SK-N-SH treated with all-trans-retinoic acid at 6 μM for 48 hours (cell line): ENCODE measurements around the gene SP140.

Source experiments
- ATAC-seq: fragments of 200-7000 bp; cut with Tn5 transposase; 3 replicates; pipeline ENCODE4 v1.9.1; 2020; ENCODE audit warnings: mild to moderate bottlenecking, moderate library complexity
- ARNTL ChIP-seq: fragments of 450-650 bp; formaldehyde crosslinking; IDR thresholded peaks from 2 replicates; pipeline ENCODE4 v1.5.0; 2020; ENCODE audit warnings: low read depth, mild to moderate bottlenecking, moderate library complexity, borderline replicate concordance
- BACH2 ChIP-seq: fragments of 250-450 bp; sonication (Bioruptor Pico); IDR thresholded peaks from 2 replicates; pipeline ENCODE4 v1.9.0; 2021; ENCODE audit warnings: mild to moderate bottlenecking, borderline replicate concordance
- CSDC2 ChIP-seq: fragments of 250-450 bp; sonication (Bioruptor Pico); IDR thresholded peaks from 2 replicates; pipeline ENCODE4 v1.5.0; 2020; ENCODE audit warnings: mild to moderate bottlenecking, moderate library complexity
- ESRRG ChIP-seq: fragments of 250-450 bp; sonication (Bioruptor Pico); IDR thresholded peaks from 2 replicates; pipeline ENCODE4 v1.6.1; 2021; ENCODE audit warnings: mild to moderate bottlenecking
- GLIS3 ChIP-seq: fragments of 250-450 bp; sonication (Bioruptor Pico); IDR thresholded peaks from 2 replicates; pipeline ENCODE4 v1.5.0; 2020; ENCODE audit warnings: mild to moderate bottlenecking, moderate library complexity
- ISL1 ChIP-seq: fragments of 250-450 bp; sonication (Bioruptor Pico); IDR thresholded peaks from 2 replicates; pipeline ENCODE4 v2.1.2; 2022; ENCODE audit warnings: mild to moderate bottlenecking, moderate library complexity
- PPARA ChIP-seq: fragments of 250-450 bp; sonication (Bioruptor Pico); IDR thresholded peaks from 2 replicates; pipeline ENCODE4 v1.5.0; 2020; ENCODE audit warnings: mild to moderate bottlenecking, borderline replicate concordance
- RARB ChIP-seq: fragments of 250-450 bp; sonication (Bioruptor Pico); IDR thresholded peaks from 2 replicates; pipeline ENCODE4 v1.8.0; 2021; ENCODE audit warnings: mild to moderate bottlenecking, moderate library complexity
- TCF4 ChIP-seq: fragments of 250-450 bp; sonication (Bioruptor Pico); IDR thresholded peaks from 2 replicates; pipeline ENCODE4 v1.8.0; 2021; ENCODE audit warnings: mild to moderate bottlenecking, moderate library complexity, borderline replicate concordance
- TOX ChIP-seq: fragments of 250-450 bp; sonication (Bioruptor Pico); IDR thresholded peaks from 2 replicates; pipeline ENCODE4 v1.8.0; 2021; ENCODE audit warnings: mild to moderate bottlenecking, moderate library complexity, borderline replicate concordance
- ZC3H10 ChIP-seq: fragments of 250-450 bp; sonication (Bioruptor Pico); IDR thresholded peaks from 2 replicates; pipeline ENCODE4 v1.5.1; 2021; ENCODE audit warnings: mild to moderate bottlenecking, moderate library complexity
- ZFP3 ChIP-seq: fragments of 250-450 bp; sonication (Bioruptor Pico); IDR thresholded peaks from 2 replicates; pipeline ENCODE4 v1.5.0; 2020; ENCODE audit warnings: mild to moderate bottlenecking, moderate library complexity
- ZFP30 ChIP-seq: fragments of 450-650 bp; formaldehyde crosslinking; IDR thresholded peaks from 2 replicates; pipeline ENCODE4 v1.5.0; 2022; ENCODE audit warnings: mild to moderate bottlenecking, moderate library complexity
- ZNF565 ChIP-seq: fragments of 450-650 bp; formaldehyde crosslinking; conservative IDR thresholded peaks from 2 replicates; pipeline ENCODE4 v1.5.0; 2020; ENCODE audit warnings: low read depth, mild to moderate bottlenecking, moderate library complexity
- ZNF70 ChIP-seq: fragments of 450-650 bp; formaldehyde crosslinking; IDR thresholded peaks from 2 replicates; pipeline ENCODE4 v1.5.0; 2020; ENCODE audit warnings: mild to moderate bottlenecking, moderate library complexity
- ZNF8 ChIP-seq: fragments of 450-650 bp; formaldehyde crosslinking; IDR thresholded peaks from 2 replicates; pipeline ENCODE4 v1.5.0; 2020; ENCODE audit warnings: mild to moderate bottlenecking, moderate library complexity
- TF ChIP-seq, protein P1 (sequence below): fragments of 250-450 bp; sonication (Bioruptor Pico); IDR thresholded peaks from 2 replicates; pipeline ENCODE4 v1.8.0; 2021; ENCODE audit warnings: low read depth, mild to moderate bottlenecking, moderate library complexity, borderline replicate concordance
- TF ChIP-seq, protein P2 (sequence below): fragments of 250-450 bp; sonication (Bioruptor Pico); IDR thresholded peaks from 2 replicates; pipeline ENCODE4 v1.5.1; 2021; ENCODE audit warnings: mild to moderate bottlenecking, moderate library complexity
- TF ChIP-seq, protein P3 (sequence below): fragments of 250-450 bp; sonication (Bioruptor Pico); IDR thresholded peaks from 2 replicates; pipeline ENCODE4 v1.5.1; 2020; ENCODE audit warnings: low read depth, mild to moderate bottlenecking, moderate library complexity
- TF ChIP-seq, protein P4 (sequence below): fragments of 250-450 bp; sonication (Bioruptor Pico); IDR thresholded peaks from 2 replicates; pipeline ENCODE4 v1.5.0; 2020; ENCODE audit warnings: mild to moderate bottlenecking, moderate library complexity

Gene SP140

DNA sequence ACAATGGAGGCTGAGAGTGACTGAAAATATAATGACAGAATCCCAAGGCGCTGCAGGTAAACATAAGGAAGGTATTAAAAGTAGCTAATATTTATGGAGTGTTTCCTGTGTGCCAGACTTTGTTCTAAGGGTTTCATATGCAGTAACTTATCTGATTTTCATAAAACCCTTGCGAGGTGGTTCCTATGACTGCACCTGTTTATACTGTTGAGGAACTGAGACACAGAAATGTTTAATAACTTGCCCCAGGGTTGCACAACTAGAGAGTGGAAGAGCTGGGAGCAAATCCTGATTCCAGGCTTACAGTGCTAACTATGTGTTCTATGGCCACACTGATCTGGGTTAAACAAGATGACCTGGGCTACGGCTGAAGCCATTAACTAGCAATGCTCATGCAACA is 8.1 kb upstream of the SP140 start:
- TF ChIP-seq ZC3H10 (CRISPR knock-in tag) (no peak), PPARA (no peak), ESRRG (CRISPR knock-in tag) (no peak), ISL1 (CRISPR knock-in tag) (no peak), GLIS3 (no peak), ZNF8 (CRISPR knock-in tag) (no peak), CSDC2 (CRISPR knock-in tag) (no peak), TOX (CRISPR knock-in tag) (no peak), RARB (no peak), ZNF565 (CRISPR knock-in tag) (no peak), ZFP3 (CRISPR knock-in tag) (no peak), ARNTL (no peak), ZFP30 (CRISPR knock-in tag) (no peak), ZNF70 (no peak), BACH2 (CRISPR knock-in tag) (no peak), TCF4 (CRISPR knock-in tag) (no peak)
- TF ChIP-seq, protein P1, sequence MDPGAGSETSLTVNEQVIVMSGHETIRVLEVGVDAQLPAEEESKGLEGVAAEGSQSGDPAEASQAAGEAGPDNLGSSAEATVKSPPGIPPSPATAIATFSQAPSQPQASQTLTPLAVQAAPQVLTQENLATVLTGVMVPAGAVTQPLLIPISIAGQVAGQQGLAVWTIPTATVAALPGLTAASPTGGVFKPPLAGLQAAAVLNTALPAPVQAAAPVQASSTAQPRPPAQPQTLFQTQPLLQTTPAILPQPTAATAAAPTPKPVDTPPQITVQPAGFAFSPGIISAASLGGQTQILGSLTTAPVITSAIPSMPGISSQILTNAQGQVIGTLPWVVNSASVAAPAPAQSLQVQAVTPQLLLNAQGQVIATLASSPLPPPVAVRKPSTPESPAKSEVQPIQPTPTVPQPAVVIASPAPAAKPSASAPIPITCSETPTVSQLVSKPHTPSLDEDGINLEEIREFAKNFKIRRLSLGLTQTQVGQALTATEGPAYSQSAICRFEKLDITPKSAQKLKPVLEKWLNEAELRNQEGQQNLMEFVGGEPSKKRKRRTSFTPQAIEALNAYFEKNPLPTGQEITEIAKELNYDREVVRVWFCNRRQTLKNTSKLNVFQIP (CRISPR knock-in tag), result no peak
- TF ChIP-seq, protein P2, sequence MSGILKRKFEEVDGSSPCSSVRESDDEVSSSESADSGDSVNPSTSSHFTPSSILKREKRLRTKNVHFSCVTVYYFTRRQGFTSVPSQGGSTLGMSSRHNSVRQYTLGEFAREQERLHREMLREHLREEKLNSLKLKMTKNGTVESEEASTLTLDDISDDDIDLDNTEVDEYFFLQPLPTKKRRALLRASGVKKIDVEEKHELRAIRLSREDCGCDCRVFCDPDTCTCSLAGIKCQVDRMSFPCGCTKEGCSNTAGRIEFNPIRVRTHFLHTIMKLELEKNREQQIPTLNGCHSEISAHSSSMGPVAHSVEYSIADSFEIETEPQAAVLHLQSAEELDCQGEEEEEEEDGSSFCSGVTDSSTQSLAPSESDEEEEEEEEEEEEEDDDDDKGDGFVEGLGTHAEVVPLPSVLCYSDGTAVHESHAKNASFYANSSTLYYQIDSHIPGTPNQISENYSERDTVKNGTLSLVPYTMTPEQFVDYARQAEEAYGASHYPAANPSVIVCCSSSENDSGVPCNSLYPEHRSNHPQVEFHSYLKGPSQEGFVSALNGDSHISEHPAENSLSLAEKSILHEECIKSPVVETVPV (CRISPR knock-in tag), result no peak
- TF ChIP-seq, protein P3, sequence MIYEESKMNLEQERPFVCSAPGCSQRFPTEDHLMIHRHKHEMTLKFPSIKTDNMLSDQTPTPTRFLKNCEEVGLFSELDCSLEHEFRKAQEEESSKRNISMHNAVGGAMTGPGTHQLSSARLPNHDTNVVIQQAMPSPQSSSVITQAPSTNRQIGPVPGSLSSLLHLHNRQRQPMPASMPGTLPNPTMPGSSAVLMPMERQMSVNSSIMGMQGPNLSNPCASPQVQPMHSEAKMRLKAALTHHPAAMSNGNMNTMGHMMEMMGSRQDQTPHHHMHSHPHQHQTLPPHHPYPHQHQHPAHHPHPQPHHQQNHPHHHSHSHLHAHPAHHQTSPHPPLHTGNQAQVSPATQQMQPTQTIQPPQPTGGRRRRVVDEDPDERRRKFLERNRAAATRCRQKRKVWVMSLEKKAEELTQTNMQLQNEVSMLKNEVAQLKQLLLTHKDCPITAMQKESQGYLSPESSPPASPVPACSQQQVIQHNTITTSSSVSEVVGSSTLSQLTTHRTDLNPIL (CRISPR knock-in tag), result no peak
- TF ChIP-seq, protein P4, sequence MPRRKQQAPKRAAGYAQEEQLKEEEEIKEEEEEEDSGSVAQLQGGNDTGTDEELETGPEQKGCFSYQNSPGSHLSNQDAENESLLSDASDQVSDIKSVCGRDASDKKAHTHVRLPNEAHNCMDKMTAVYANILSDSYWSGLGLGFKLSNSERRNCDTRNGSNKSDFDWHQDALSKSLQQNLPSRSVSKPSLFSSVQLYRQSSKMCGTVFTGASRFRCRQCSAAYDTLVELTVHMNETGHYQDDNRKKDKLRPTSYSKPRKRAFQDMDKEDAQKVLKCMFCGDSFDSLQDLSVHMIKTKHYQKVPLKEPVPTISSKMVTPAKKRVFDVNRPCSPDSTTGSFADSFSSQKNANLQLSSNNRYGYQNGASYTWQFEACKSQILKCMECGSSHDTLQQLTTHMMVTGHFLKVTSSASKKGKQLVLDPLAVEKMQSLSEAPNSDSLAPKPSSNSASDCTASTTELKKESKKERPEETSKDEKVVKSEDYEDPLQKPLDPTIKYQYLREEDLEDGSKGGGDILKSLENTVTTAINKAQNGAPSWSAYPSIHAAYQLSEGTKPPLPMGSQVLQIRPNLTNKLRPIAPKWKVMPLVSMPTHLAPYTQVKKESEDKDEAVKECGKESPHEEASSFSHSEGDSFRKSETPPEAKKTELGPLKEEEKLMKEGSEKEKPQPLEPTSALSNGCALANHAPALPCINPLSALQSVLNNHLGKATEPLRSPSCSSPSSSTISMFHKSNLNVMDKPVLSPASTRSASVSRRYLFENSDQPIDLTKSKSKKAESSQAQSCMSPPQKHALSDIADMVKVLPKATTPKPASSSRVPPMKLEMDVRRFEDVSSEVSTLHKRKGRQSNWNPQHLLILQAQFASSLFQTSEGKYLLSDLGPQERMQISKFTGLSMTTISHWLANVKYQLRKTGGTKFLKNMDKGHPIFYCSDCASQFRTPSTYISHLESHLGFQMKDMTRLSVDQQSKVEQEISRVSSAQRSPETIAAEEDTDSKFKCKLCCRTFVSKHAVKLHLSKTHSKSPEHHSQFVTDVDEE (CRISPR knock-in tag), result no peak
- TF ChIP-seq, all 23 proteins: peak for 0
- no peak for ATAC-seq

DNA sequence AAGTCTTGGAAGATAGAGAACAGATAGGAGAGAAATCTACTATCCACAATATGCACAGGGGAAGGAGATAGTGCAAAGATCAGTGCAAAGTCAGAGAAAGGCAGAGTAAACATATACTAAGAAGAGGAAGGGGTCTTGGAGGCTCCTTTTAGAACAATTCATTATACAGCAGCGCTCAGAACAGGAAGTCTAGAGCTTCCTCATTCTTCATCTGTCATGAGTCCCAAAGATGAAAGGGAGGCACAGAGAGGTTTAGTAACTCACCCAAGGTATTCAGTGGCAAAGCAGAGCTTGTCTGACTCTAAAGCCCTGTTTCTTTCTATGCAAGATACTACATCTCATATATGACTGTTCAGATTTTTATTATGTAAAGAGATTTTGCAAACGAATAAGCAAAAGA is 7.1 kb upstream of the SP140 start:
- ATAC-seq, result no peak

More for the DNA sequence above, 7.1 kb upstream of the SP140 start:
- TF ChIP-seq ZFP30 (CRISPR knock-in tag), result no peak
- TF ChIP-seq ZNF70, result no peak
- TF ChIP-seq BACH2 (CRISPR knock-in tag), result no peak
- TF ChIP-seq, protein P3 (CRISPR knock-in tag), result no peak
- TF ChIP-seq, protein P1 (CRISPR knock-in tag), result no peak
- TF ChIP-seq PPARA, result no peak
- no peak for TF ChIP-seq ZC3H10 (CRISPR knock-in tag)
- TF ChIP-seq TOX (CRISPR knock-in tag), result no peak
- TF ChIP-seq ZFP3 (CRISPR knock-in tag), result no peak
- no peak for TF ChIP-seq ZNF8 (CRISPR knock-in tag)
